Panc1 (cell line): ENCODE data around the gene ENPEP. TPM values are rescaled to one million over a fixed set of nuclear protein-coding genes. Genes with fewer than 3 reads are reported as not detected.

Experiments used
- ATAC-seq: fragments of 200-7000 bp; cut with Tn5 transposase; 2 replicates; pipeline ENCODE4 v1.9.1; 2020; ENCODE audit warnings: mild to moderate bottlenecking, moderate library complexity
- BruUV-seq: library from RNA; stranded (reverse); fragments of 400-500 nt; replicated peaks from 2 replicates; lab custom pipeline; 2021; lab: Mats Ljungman, UMichigan
- CTCF ChIA-PET: fragments of 300-600 bp; sonication (Branson Sonifier 250); formaldehyde crosslinking; loops from one replicate; lab custom pipeline; 2022; ENCODE audit warnings: antibody characterized with exemption; lab: Charles Lee
- POLR2A ChIA-PET: fragments of 300-600 bp; sonication (Branson Sonifier 250); formaldehyde crosslinking; loops from one replicate; lab custom pipeline; 2022; ENCODE audit warnings: antibody characterized with exemption; lab: Charles Lee
- DNase-seq: peaks from one replicate; pipeline ENCODE4 v3.0.0-alpha.2; 2010; ENCODE audit warnings: low read depth, low spot score
- H3K27ac ChIP-seq: 2 replicates; pipeline ENCODE4 v1.5.1; 2011; ENCODE audit warnings: mild to moderate bottlenecking, low read length, inconsistent platforms
- H3K27me3 ChIP-seq: fragments of 200-500 bp; sonication (Bioruptor generic); 2 replicates; pipeline ENCODE4 v1.6.0; 2014; ENCODE audit warnings: low read length, inconsistent platforms; ENCODE audit not compliant: control insufficient read depth, insufficient read depth
- H3K36me3 ChIP-seq: fragments of 200-500 bp; sonication (Bioruptor generic); 2 replicates; pipeline ENCODE4 v1.5.1; 2014; ENCODE audit warnings: inconsistent platforms, mild to moderate bottlenecking, low read length, moderate library complexity; ENCODE audit not compliant: control insufficient read depth, insufficient read depth
- H3K4me1 ChIP-seq: 2 replicates; pipeline ENCODE4 v1.5.1; 2011; ENCODE audit warnings: inconsistent platforms, mild to moderate bottlenecking, low read length, moderate library complexity; ENCODE audit not compliant: control insufficient read depth, insufficient read depth
- H3K4me3 ChIP-seq, 2 experiments: 2 replicates each; pipeline ENCODE4 v1.5.1; 2011 to 2012; ENCODE audit warnings: low read depth in 2 of 2, low read length in 2 of 2, mild to moderate bottlenecking in 2 of 2, inconsistent platforms in 1 of 2, moderate library complexity in 1 of 2
- H3K9me3 ChIP-seq: fragments of 200-500 bp; sonication (Bioruptor generic); 2 replicates; pipeline ENCODE4 v1.5.1; 2014; ENCODE audit warnings: low read depth, mild to moderate bottlenecking, inconsistent platforms, low read length, moderate library complexity; ENCODE audit not compliant: control insufficient read depth, insufficient read depth
- POLR2AphosphoS5 ChIP-seq: IDR thresholded peaks from 2 replicates; pipeline ENCODE4 v1.6.1; 2012; ENCODE audit warnings: mild to moderate bottlenecking, low read depth, low read length, moderate library complexity
- REST ChIP-seq, 2 experiments: IDR thresholded peaks; 2 replicates each; pipeline ENCODE4 v1.6.1; 2011 to 2012; ENCODE audit warnings: low read depth in 2 of 2, control low read depth in 1 of 2, low read length in 1 of 2, mild to moderate bottlenecking in 1 of 2, moderate library complexity in 1 of 2; ENCODE audit not compliant: insufficient read depth in 1 of 2
- SIN3A ChIP-seq: IDR thresholded peaks from 2 replicates; pipeline ENCODE4 v1.6.1; 2012; ENCODE audit warnings: low read depth, mild to moderate bottlenecking, low read length, moderate library complexity, borderline replicate concordance; ENCODE audit not compliant: insufficient read depth
- TCF7L2 ChIP-seq: IDR thresholded peaks from 2 replicates; pipeline ENCODE4 v1.6.1; 2011; ENCODE audit warnings: mild to moderate bottlenecking, low read depth, low read length, inconsistent platforms
- in situ Hi-C: cut with HindIII; loops from 2 replicates; pipeline ENCODE4 v1.10.0; 2016; ENCODE audit warnings: low sequenced_read_pairs, low pct_unique_long_range_greater_than_20kb
- intact Hi-C: fragments of 100-400 bp; cut with micrococcal nuclease; formaldehyde crosslinking; loops from one replicate; pipeline ENCODE4 v1.10.0; 2022; ENCODE audit not compliant: unreplicated experiment
- total RNA-seq: library from RNA; stranded (reverse); gene quantifications from one replicate; pipeline ENCODE4 v1.2.1, GENCODE V29; 2021; ENCODE audit not compliant: unreplicated experiment
- TF ChIP-seq, protein P1 (sequence below): fragments of 450-650 bp; IDR thresholded peaks from 2 replicates; pipeline ENCODE4 v1.5.1; 2017; ENCODE audit warnings: mild to moderate bottlenecking

Gene ENPEP
- total RNA-seq, 1 experiment from 2014 or later, result not detected

DNA sequence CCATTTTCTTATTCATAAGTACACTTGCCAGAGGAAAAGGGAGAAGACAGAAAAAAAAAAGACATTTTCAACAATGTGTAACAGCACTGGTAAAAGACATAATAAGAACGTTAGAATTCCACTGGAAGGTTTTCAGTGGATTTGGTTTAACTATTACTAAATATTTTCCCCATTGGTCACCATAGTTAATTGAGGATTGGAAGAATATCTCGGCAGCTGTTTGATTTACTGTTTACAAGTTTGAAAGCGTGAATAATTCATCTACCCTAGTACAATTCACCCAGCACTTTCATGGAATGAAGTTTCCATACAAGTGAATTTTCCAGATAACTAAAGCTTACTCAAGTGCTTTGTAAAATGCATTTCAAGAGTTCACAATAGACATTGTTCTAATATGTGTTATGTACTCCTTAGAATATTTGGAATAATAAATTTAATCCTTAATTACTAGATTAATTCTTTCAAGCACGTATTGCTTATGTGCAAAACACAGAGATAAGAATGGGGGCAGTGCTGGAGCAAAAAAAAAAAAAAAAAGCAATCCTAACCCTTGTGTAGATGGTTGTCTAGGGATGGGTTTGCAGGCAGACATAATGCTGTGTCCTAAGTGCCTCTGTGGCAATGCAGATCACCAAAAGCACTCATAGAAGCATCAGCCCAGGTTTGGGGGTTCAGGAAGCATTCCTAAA is 57.1 kb downstream of the ENPEP start:
- no peaks in the 10 kb centered on the region for H3K9me3 ChIP-seq
- POLR2A ChIA-PET, result no interaction called here
- no peaks in the 10 kb centered on the region for H3K27me3 ChIP-seq
- no peaks in the 10 kb centered on the region for H3K36me3 ChIP-seq
- in situ Hi-C loops, result no loop called here
- intact Hi-C loops, result no loop called here
- no peak for DNase-seq
- peak overlapping the region in 1 of 2 experiments; percentile 14; a peak in 1 of 4 replicates for H3K4me3 ChIP-seq
- CTCF ChIA-PET, result no interaction called here
- no peak overlapping the region for H3K27ac ChIP-seq
- BruUV-seq, result no TSS peak
- TF ChIP-seq TCF7L2 (no peak), POLR2AphosphoS5 (no peak), SIN3A (no peak), REST (IDR thresholded peaks at IDR 0.05; ENCODE audit: insufficient read depth in 1 of 2, low read depth in 2 of 2, low read length in 1 of 2) (no peak)
- TF ChIP-seq, protein P1, sequence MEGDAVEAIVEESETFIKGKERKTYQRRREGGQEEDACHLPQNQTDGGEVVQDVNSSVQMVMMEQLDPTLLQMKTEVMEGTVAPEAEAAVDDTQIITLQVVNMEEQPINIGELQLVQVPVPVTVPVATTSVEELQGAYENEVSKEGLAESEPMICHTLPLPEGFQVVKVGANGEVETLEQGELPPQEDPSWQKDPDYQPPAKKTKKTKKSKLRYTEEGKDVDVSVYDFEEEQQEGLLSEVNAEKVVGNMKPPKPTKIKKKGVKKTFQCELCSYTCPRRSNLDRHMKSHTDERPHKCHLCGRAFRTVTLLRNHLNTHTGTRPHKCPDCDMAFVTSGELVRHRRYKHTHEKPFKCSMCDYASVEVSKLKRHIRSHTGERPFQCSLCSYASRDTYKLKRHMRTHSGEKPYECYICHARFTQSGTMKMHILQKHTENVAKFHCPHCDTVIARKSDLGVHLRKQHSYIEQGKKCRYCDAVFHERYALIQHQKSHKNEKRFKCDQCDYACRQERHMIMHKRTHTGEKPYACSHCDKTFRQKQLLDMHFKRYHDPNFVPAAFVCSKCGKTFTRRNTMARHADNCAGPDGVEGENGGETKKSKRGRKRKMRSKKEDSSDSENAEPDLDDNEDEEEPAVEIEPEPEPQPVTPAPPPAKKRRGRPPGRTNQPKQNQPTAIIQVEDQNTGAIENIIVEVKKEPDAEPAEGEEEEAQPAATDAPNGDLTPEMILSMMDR, result no peak
- ATAC-seq, result no peak
- no peaks in the 10 kb centered on the region for H3K4me1 ChIP-seq

GRCh38 chr4:110533590-110533910 is 57.6 kb downstream of the ENPEP start:
- Histone ChIP-seq H3K4me1 (no peaks in the 10 kb centered on the region), H3K27me3 (no peaks in the 10 kb centered on the region), H3K27ac (no peak overlapping the region), H3K36me3 (no peaks in the 10 kb centered on the region), H3K4me3 (peak overlapping the region in 1 of 2 experiments; percentile 14; a peak in 1 of 4 replicates), H3K9me3 (no peaks in the 10 kb centered on the region)
- BruUV-seq, result no TSS peak
- DNase-seq, result no peak
- TF ChIP-seq REST (IDR thresholded peaks at IDR 0.05; ENCODE audit: insufficient read depth in 1 of 2, low read depth in 2 of 2, low read length in 1 of 2) (no peak), SIN3A (no peak), POLR2AphosphoS5 (no peak), TCF7L2 (no peak)
- TF ChIP-seq, protein P1, result no peak
- in situ Hi-C loops, result no loop called here
- ChIA-PET CTCF (no interaction called here), POLR2A (no interaction called here)
- intact Hi-C loops, result no loop called here
- no peak for ATAC-seq
